ENCODE data around the gene SARS1. TPM values are rescaled to one million over a fixed set of nuclear protein-coding genes. Genes with fewer than 3 reads are reported as not detected.

The SARS1 gene, protein sequence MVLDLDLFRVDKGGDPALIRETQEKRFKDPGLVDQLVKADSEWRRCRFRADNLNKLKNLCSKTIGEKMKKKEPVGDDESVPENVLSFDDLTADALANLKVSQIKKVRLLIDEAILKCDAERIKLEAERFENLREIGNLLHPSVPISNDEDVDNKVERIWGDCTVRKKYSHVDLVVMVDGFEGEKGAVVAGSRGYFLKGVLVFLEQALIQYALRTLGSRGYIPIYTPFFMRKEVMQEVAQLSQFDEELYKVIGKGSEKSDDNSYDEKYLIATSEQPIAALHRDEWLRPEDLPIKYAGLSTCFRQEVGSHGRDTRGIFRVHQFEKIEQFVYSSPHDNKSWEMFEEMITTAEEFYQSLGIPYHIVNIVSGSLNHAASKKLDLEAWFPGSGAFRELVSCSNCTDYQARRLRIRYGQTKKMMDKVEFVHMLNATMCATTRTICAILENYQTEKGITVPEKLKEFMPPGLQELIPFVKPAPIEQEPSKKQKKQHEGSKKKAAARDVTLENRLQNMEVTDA
- total RNA-seq (179 and 180 TPM in 2 replicates), polyA plus RNA-seq (125 and 158 TPM in 2 replicates)

DNA sequence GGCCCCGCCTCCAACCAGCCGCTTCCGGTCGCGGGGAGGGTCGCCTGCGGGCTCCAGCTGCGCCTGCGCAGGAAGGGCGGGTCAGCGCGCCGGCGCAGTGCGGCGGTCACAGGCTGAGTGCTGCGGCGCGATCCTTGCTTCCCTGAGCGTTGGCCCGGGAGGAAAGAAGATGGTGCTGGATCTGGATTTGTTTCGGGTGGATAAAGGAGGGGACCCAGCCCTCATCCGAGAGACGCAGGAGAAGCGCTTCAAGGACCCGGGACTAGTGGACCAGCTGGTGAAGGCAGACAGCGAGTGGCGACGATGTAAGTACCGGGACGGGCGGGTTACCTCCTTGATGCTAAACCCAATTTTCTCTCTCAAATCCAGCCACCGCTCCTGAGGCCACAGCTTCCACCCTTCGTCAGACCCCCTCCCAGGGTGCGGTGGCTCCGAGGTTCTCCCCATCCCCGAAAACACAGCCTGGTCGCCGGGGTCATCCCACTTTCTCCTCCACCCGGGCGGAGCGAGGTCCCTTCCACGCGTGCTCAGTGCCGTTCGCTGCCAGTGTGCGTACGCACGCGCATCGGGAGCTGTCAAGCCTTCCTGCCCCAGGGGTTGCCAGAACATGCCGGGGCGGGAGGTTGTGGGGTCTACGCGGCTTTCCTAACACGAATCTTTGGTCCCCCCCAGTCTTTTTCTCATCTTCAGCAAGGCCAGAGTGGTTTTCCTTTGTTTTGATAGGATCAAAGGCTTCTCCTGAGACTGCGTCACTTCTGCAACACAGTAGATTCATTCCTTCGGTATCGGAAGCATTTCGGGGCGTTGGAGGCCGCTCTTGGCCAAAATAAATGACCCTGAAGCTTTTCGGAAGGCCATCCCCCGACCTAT, at the start of gene SARS1:
Gene SARS1 (plus strand): TSS at position 95 of the 870 bp plus-strand sequence. CDS start 75 bp downstream, at position 170.
- TF ChIP-seq, protein P1, sequence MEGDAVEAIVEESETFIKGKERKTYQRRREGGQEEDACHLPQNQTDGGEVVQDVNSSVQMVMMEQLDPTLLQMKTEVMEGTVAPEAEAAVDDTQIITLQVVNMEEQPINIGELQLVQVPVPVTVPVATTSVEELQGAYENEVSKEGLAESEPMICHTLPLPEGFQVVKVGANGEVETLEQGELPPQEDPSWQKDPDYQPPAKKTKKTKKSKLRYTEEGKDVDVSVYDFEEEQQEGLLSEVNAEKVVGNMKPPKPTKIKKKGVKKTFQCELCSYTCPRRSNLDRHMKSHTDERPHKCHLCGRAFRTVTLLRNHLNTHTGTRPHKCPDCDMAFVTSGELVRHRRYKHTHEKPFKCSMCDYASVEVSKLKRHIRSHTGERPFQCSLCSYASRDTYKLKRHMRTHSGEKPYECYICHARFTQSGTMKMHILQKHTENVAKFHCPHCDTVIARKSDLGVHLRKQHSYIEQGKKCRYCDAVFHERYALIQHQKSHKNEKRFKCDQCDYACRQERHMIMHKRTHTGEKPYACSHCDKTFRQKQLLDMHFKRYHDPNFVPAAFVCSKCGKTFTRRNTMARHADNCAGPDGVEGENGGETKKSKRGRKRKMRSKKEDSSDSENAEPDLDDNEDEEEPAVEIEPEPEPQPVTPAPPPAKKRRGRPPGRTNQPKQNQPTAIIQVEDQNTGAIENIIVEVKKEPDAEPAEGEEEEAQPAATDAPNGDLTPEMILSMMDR (IDR thresholded peaks at IDR 0.05; ENCODE audit: poor library complexity): no peak
- no peak for TF ChIP-seq EZH2 (IDR thresholded peaks at IDR 0.05; ENCODE audit: borderline replicate concordance)
- no peak for TF ChIP-seq EZH2phosphoT487 (IDR thresholded peaks at IDR 0.05; ENCODE audit: low read depth, severe bottlenecking, unreplicated experiment)
- H2AFZ ChIP-seq: peak within 1 kb of the TSS; percentile 97

DNA sequence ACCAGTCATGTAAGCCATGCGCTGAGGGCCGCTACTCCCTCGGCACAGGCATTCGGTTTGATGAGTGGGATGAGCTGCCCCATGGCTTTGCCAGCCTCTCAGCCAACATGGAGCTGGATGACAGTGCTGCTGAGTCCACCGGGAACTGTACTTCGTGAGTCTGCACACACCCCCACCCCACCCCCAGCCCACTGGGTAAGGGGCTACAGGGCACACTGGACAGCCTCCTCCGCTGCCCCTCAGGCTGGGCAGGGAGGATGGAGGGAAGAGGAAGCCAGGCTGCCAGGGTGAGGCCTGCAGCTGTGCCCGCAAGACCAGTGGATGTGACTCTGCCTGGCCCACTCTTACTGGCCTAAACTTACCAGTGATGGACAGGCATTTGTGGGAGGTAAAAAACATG, 49.2 kb upstream of the SARS1 start:
- Histone ChIP-seq H3K36me3 (replicated peaks; ENCODE audit: insufficient read depth, low read depth) (no peaks in the 10 kb centered on the region), H3K9me2 (replicated peaks; ENCODE audit: insufficient read depth) (no peaks in the 10 kb centered on the region), H3K9me3 (ENCODE audit: low read depth) (no peaks in the 10 kb centered on the region), H3K27me3 (no peaks in the 10 kb centered on the region), H2AFZ (no peak overlapping the region), H3K4me2 (no peak overlapping the region), H3K79me2 (no peaks in the 10 kb centered on the region), H4K20me1 (ENCODE audit: insufficient read depth, poor library complexity, severe bottlenecking) (no peaks in the 10 kb centered on the region), H3K27ac (no peak overlapping the region), H3K4me3 (no peak overlapping the region), H3K4me1 (ENCODE audit: insufficient read depth) (no peaks in the 10 kb centered on the region)
- TF ChIP-seq, protein P1 (IDR thresholded peaks at IDR 0.05; ENCODE audit: poor library complexity): no peak
- TF ChIP-seq EZH2phosphoT487 (IDR thresholded peaks at IDR 0.05; ENCODE audit: low read depth, severe bottlenecking, unreplicated experiment): no peak
- no peak for TF ChIP-seq EZH2 (IDR thresholded peaks at IDR 0.05; ENCODE audit: borderline replicate concordance)
- DNase-seq (ENCODE audit: low spot score): no peak
- 93% methylated on average over 8 of the region's 8 CpGs for WGBS (ENCODE audit: low lambda C conversion rate, missing lambda C conversion rate)

More for the DNA sequence above, at the start of gene SARS1:
- Histone ChIP-seq H3K36me3 (replicated peaks; ENCODE audit: insufficient read depth, low read depth) (no peaks in the 10 kb centered on the region), H3K9me3 (ENCODE audit: low read depth) (no peaks in the 10 kb centered on the region), H3K27me3 (no peaks in the 10 kb centered on the region), H3K4me3 (peak within 1 kb of the TSS; percentile 78), H4K20me1 (ENCODE audit: insufficient read depth, poor library complexity, severe bottlenecking) (peaks cover 8% of the 10 kb centered on the region), H3K4me2 (peak within 1 kb of the TSS; percentile 77), H3K27ac (peak within 1 kb of the TSS; percentile 89), H3K4me1 (ENCODE audit: insufficient read depth) (peaks cover 12% of the 10 kb centered on the region), H3K9me2 (replicated peaks; ENCODE audit: insufficient read depth) (no peaks in the 10 kb centered on the region), H3K79me2 (peaks cover 47% of the 10 kb centered on the region)
- peak; percentile 96 for DNase-seq (ENCODE audit: low spot score)
- WGBS (ENCODE audit: low lambda C conversion rate, missing lambda C conversion rate): under 1% methylated on average over 49 of the region's 64 CpGs

DNA sequence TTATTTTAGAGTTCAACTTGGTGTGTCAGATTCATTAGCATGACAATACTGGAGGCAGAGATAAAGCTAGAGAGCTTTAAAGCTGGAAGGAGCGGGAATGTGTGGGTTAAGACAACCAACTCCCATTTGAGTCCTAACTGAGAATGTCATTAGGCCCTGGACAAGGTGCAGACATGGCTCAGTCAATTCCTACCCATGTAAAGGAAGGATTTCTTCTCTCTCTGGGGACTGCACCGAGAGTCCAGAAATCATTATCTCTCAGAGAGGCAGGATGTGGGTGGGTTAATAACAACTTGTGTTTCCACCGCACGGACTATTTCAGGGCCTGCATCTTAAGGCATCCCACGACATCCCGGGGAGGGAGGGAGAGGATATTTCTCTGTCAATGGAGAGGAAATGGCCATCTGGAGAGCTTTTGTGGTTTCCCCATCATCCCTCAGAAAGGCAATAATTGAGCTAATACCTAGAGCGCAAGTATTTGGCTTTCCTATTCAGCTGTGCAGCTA, 46.7 kb upstream of the SARS1 start:
- no peak overlapping the region for H2AFZ ChIP-seq
- no peaks in the 10 kb centered on the region for H3K79me2 ChIP-seq
- no peaks in the 10 kb centered on the region for H3K4me1 ChIP-seq (ENCODE audit: insufficient read depth)
- no peaks in the 10 kb centered on the region for H3K9me2 ChIP-seq (replicated peaks; ENCODE audit: insufficient read depth)
- H3K27ac ChIP-seq: no peak overlapping the region
- no peaks in the 10 kb centered on the region for H3K9me3 ChIP-seq (ENCODE audit: low read depth)
- WGBS (ENCODE audit: low lambda C conversion rate, missing lambda C conversion rate): 62% methylated on average over 7 of the region's 7 CpGs
- no peaks in the 10 kb centered on the region for H3K36me3 ChIP-seq (replicated peaks; ENCODE audit: insufficient read depth, low read depth)
- no peaks in the 10 kb centered on the region for H3K27me3 ChIP-seq
- H4K20me1 ChIP-seq (ENCODE audit: insufficient read depth, poor library complexity, severe bottlenecking): no peaks in the 10 kb centered on the region
- no peak overlapping the region for H3K4me3 ChIP-seq
- no peak for DNase-seq (ENCODE audit: low spot score)
- TF ChIP-seq, protein P1 (IDR thresholded peaks at IDR 0.05; ENCODE audit: poor library complexity): no peak
- no peak for TF ChIP-seq EZH2 (IDR thresholded peaks at IDR 0.05; ENCODE audit: borderline replicate concordance)
- TF ChIP-seq EZH2phosphoT487 (IDR thresholded peaks at IDR 0.05; ENCODE audit: low read depth, severe bottlenecking, unreplicated experiment): no peak
- no peak overlapping the region for H3K4me2 ChIP-seq

All from hepatocyte (in vitro differentiated cells).